HepG2 (cell line): Measurements from ENCODE around the gene TMEM97. TPM values are rescaled to one million over a fixed set of nuclear protein-coding genes. Genes with fewer than 3 reads are reported as not detected.

Experiments
- ATAC-seq: fragments of 200-7000 bp; cut with Tn5 transposase; 3 replicates; pipeline ENCODE4 v1.9.1; 2020; ENCODE audit warnings: mild to moderate bottlenecking, moderate library complexity
- BruUV-seq: library from RNA; stranded (reverse); fragments of 400-500 nt; replicated peaks from 2 replicates; lab custom pipeline; 2021; lab: Mats Ljungman, UMichigan
- CTCF ChIA-PET: fragments of 300-600 bp; formaldehyde crosslinking; extraction: SDS; loops from one replicate; lab custom pipeline; 2021; ENCODE audit warnings: low total read pairs, inconsistent platforms, low intra/inter-chr PET ratio; lab: Yijun Ruan, JAX
- POLR2A ChIA-PET: fragments of 350-600 bp; sonication (Branson Sonifier 250); formaldehyde crosslinking; loops from one replicate; lab custom pipeline; 2020; ENCODE audit warnings: antibody characterized with exemption, inconsistent platforms; lab: Yijun Ruan, JAX
- DNase-seq: peaks from one replicate; pipeline ENCODE4 v3.0.0-alpha.2; 2015; ENCODE audit warnings: low spot score
- FAIRE-seq: peaks from 3 replicates; lab custom pipeline; 2011; peaks lifted over from hg19 to GRCh38; lab: Jason Lieb, UNC
- H2AFZ ChIP-seq: one replicate; pipeline ENCODE4 v1.6.1; 2011; ENCODE audit warnings: low read length, inconsistent platforms
- H3K27ac ChIP-seq: fragments of 300-600 bp; 3 replicates; pipeline ENCODE4 v1.8.0; 2011; ENCODE audit warnings: mixed run types, mild to moderate bottlenecking, mixed read lengths, low read length, inconsistent platforms; ENCODE audit not compliant: insufficient read depth; ENCODE audit errors: extremely low read length
- H3K27me3 ChIP-seq, 2 experiments: fragments of 200-600 bp in 1 of 2; 2 replicates in 1 of 2; 3 replicates in 1 of 2; pipeline versions ENCODE4 v1.6.0 to v1.8.0; 2011; ENCODE audit warnings: low read length in 2 of 2, mild to moderate bottlenecking in 2 of 2, moderate library complexity in 2 of 2, inconsistent platforms in 1 of 2; ENCODE audit not compliant: insufficient read depth in 2 of 2, control insufficient read depth in 1 of 2
- H3K36me3 ChIP-seq, 2 experiments: fragments of 200-600 bp in 1 of 2; replicated peaks in 1 of 2; 2 replicates in 1 of 2; 3 replicates in 1 of 2; pipeline versions ENCODE4 v1.5.1 to v1.8.0; 2011; ENCODE audit warnings: low read length in 2 of 2, inconsistent platforms in 1 of 2; ENCODE audit not compliant: insufficient read depth in 2 of 2, control insufficient read depth in 1 of 2
- H3K4me1 ChIP-seq: 2 replicates; pipeline ENCODE4 v1.5.1; 2012; ENCODE audit warnings: low read length, inconsistent platforms; ENCODE audit not compliant: insufficient read depth
- H3K4me2 ChIP-seq: 2 replicates; pipeline ENCODE4 v1.6.0; 2011; ENCODE audit warnings: low read depth, low read length, inconsistent platforms
- H3K4me3 ChIP-seq, 3 experiments: fragments of 200-600 bp in 1 of 3; sonication (generic), shearing (Covaris generic) in 1 of 3; replicated peaks in 1 of 3; 2 replicates each; pipeline ENCODE4 v1.5.1; 2011 to 2016; ENCODE audit warnings: low read length in 3 of 3, inconsistent platforms in 2 of 3, low read depth in 2 of 3, mild to moderate bottlenecking in 2 of 3, control low read depth in 1 of 3, mixed read lengths in 1 of 3; ENCODE audit not compliant: insufficient read depth in 1 of 3
- H3K79me2 ChIP-seq: one replicate; pipeline ENCODE4 v1.6.1; 2011; ENCODE audit warnings: low read length, inconsistent platforms; ENCODE audit not compliant: insufficient read depth
- H3K9ac ChIP-seq: 2 replicates; pipeline ENCODE4 v1.6.0; 2011; ENCODE audit warnings: mild to moderate bottlenecking, low read depth, low read length, inconsistent platforms; ENCODE audit not compliant: insufficient read depth
- H3K9me3 ChIP-seq: 2 replicates; pipeline ENCODE4 v1.5.1; 2012; ENCODE audit warnings: mild to moderate bottlenecking, low read length
- H4K20me1 ChIP-seq: 2 replicates; pipeline ENCODE4 v1.6.0; 2011; ENCODE audit warnings: inconsistent platforms, mild to moderate bottlenecking, low read length, moderate library complexity; ENCODE audit not compliant: insufficient read depth
- CHCHD3 ChIP-seq: sonication (generic); formaldehyde crosslinking; IDR thresholded peaks from 2 replicates; pipeline ENCODE4 v1.8.0; 2022; ENCODE audit warnings: mild to moderate bottlenecking, missing genetic modification reagents, moderate library complexity
- EED ChIP-seq: sonication (generic); formaldehyde crosslinking; IDR thresholded peaks from 2 replicates; pipeline ENCODE4 v1.5.0; 2020; ENCODE audit warnings: mild to moderate bottlenecking, missing genetic modification reagents
- ETV6 ChIP-seq: sonication (generic); formaldehyde crosslinking; conservative IDR thresholded peaks from 2 replicates; pipeline ENCODE4 v1.4.0; 2020; ENCODE audit warnings: missing genetic modification reagents
- KLF6 ChIP-seq: IDR thresholded peaks from 2 replicates; pipeline ENCODE4 v1.8.0; 2016; ENCODE audit warnings: missing biosample characterization, missing genetic modification reagents
- MAFG ChIP-seq: sonication (generic); formaldehyde crosslinking; IDR thresholded peaks from 2 replicates; pipeline ENCODE4 v1.5.1; 2020; ENCODE audit warnings: mild to moderate bottlenecking, missing genetic modification reagents
- MED1 ChIP-seq: sonication (generic); formaldehyde crosslinking; IDR thresholded peaks from 2 replicates; pipeline ENCODE4 v1.4.0; 2020; ENCODE audit warnings: missing genetic modification reagents
- NFE2L2 ChIP-seq: fragments of 150-350 bp; IDR thresholded peaks from 2 replicates; pipeline ENCODE4 v1.6.1; 2014; ENCODE audit warnings: low read length
- NFIC ChIP-seq: IDR thresholded peaks from 2 replicates; pipeline ENCODE4 v1.6.1; 2012; ENCODE audit warnings: mild to moderate bottlenecking, low read length, inconsistent platforms
- PREB ChIP-seq: sonication (generic); formaldehyde crosslinking; IDR thresholded peaks from 2 replicates; pipeline ENCODE4 v1.4.0; 2020; ENCODE audit warnings: missing genetic modification reagents
- RAD21 ChIP-seq: fragments of 450-650 bp; formaldehyde crosslinking; IDR thresholded peaks from 2 replicates; pipeline ENCODE4 v1.5.0; 2020; ENCODE audit warnings: mild to moderate bottlenecking
- SMC3 ChIP-seq: IDR thresholded peaks from 2 replicates; pipeline ENCODE4 v1.6.1; 2011; ENCODE audit warnings: low read length, improper control_type of control experiment
- ZBTB2 ChIP-seq: sonication (generic); formaldehyde crosslinking; IDR thresholded peaks from 2 replicates; pipeline ENCODE4 v1.8.0; 2022; ENCODE audit warnings: low read depth, missing genetic modification reagents
- ZNF225 ChIP-seq: sonication (generic); formaldehyde crosslinking; IDR thresholded peaks from 2 replicates; pipeline ENCODE4 v1.4.0; 2020; ENCODE audit warnings: mild to moderate bottlenecking, missing genetic modification reagents
- ZNF552 ChIP-seq: sonication (generic); formaldehyde crosslinking; IDR thresholded peaks from 2 replicates; pipeline ENCODE4 v1.9.0; 2022; ENCODE audit warnings: missing genetic modification reagents, mild to moderate bottlenecking, borderline replicate concordance
- ZNF776 ChIP-seq: sonication (generic); formaldehyde crosslinking; IDR thresholded peaks from 2 replicates; pipeline ENCODE4 v1.4.0; 2020; ENCODE audit warnings: mild to moderate bottlenecking, missing genetic modification reagents
- WGBS: methylation state at CpG from one replicate; pipeline ENCODE4 v1.1.6; 2017; ENCODE audit warnings: low lambda C conversion rate; 5-methylcytosine and 5-hydroxymethylcytosine counted together
- in situ Hi-C: cut with HindIII; loops from 2 replicates; pipeline ENCODE4 v1.10.0; 2017; ENCODE audit warnings: low pct_unique_long_range_greater_than_20kb; ENCODE audit not compliant: extremely low pct_ligation_motif_present
- intact Hi-C: fragments of 100-400 bp; cut with micrococcal nuclease; formaldehyde crosslinking; loops from one replicate; pipeline ENCODE4 v1.10.0; 2022; ENCODE audit not compliant: unreplicated experiment
- polyA plus RNA-seq, 8 experiments: library from polyadenylated mRNA; depleted of rRNA in 3 of 8; stranded (reverse) in 7 of 8; unstranded in 1 of 8; fragments of >200 nt; fragmentation: Illumina TruSeq in 4 of 8; extraction: Trizol in 4 of 8; gene quantifications; 2 replicates each; pipeline versions ENCODE4 v1.2.1 to v1.2.3, GENCODE V29; 2011 to 2016; ENCODE audit warnings: low read depth in 4 of 8, missing spikeins in 1 of 8, mixed read lengths in 1 of 8; ENCODE audit not compliant: insufficient read depth in 1 of 8
- total RNA-seq, 5 experiments: library from RNA; depleted of rRNA; stranded (reverse); fragments of >200 nt; fragmentation: Illumina TruSeq; extraction: Trizol; gene quantifications; 2 replicates each; pipeline ENCODE4 v1.2.3, GENCODE V29; 2016; ENCODE audit warnings: low read depth in 1 of 5
- TF ChIP-seq, protein P1 (sequence below): conservative IDR thresholded peaks from 2 replicates; pipeline ENCODE4 v1.6.1; 2018; ENCODE audit warnings: missing genetic modification reagents

TMEM97 gene
- total and polyA plus RNA-seq, 2 of the 13 experiments (the other 11 are each of a cell fraction or from before 2014, with no cell fraction given) = 69.6 to 137 TPM

GRCh38 chr17:28334171-28334570, 15.2 kb downstream of the TMEM97 start:
- DNase-seq (no peak), FAIRE-seq (no peak), ATAC-seq (no peak)
- no peaks in the 10 kb centered on the region; a peak in 1 of 5 replicates for H3K27me3 ChIP-seq
- ChIA-PET POLR2A (interaction anchor here (1.4 to 2.5 kb wide), 6 partner anchors 11 to 293 kb away, joined by 3 to 68 read pairs (median 14); partner anchors contain the start of genes POLDIP2, SLC46A1 and VTN), CTCF (no interaction called here)
- no peaks in the 10 kb centered on the region; the same call in 1 of the 2 replicates for H4K20me1 ChIP-seq
- peak overlapping the region; percentile 56 for H3K27ac ChIP-seq
- peaks cover 55% of the 10 kb centered on the region for H3K79me2 ChIP-seq
- BruUV-seq = no TSS peak
- peak overlapping the region; percentile 80 to 94 (median 93) for H3K4me3 ChIP-seq
- H3K9me3 ChIP-seq = no peaks in the 10 kb centered on the region
- 35% methylated on average over 6 of the region's 6 CpGs for WGBS
- peak overlapping the region; percentile 87 for H3K9ac ChIP-seq
- intact Hi-C loops = no loop called here
- H3K4me2 ChIP-seq = peak overlapping the region; percentile 96
- in situ Hi-C loops = no loop called here
- H3K36me3 ChIP-seq = peaks cover 8 to 16% of the 10 kb centered on the region in 2 experiments
- H2AFZ ChIP-seq = no peak overlapping the region
- H3K4me1 ChIP-seq = peaks cover 46% of the 10 kb centered on the region
- TF ChIP-seq KLF6 (CRISPR knock-in tag) (no peak), ETV6 (CRISPR knock-in tag) (no peak), ZNF552 (no peak)

DNA sequence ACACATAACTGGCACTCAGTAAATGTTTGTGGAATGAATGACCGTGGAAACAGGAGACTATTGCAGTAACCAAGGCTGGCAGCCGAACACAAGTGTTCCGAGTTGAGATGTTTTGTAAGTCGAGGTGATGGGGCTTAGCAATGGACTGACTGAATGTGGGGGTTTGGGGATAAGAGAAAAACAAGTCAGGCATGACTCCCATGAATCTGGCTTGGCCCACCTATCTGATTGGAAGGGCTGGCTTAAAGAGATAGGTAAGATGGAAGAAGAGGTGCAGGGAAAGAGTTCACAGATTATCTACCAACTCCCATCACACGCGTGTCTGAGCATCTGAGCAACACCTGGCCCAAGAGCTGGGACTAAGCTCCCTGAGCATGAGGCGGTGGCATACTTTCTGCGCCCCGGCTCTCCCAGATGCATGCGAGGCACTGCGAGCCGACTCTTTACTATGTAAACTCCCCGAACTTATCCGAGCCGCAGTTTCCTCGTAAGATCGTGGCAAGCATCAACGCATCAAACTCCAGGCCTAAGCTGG, 15.7 kb downstream of the TMEM97 start:
- ChIA-PET POLR2A (interaction anchor here (1.1 to 2.5 kb wide), 12 partner anchors 9 to 617 kb away, joined by 3 to 68 read pairs (median 10); partner anchors contain the start of genes PHF12, POLDIP2, SLC46A1 and TMEM97), CTCF (no interaction called here)
- TSS peak; percentile 50 for BruUV-seq
- H3K27ac ChIP-seq = peak overlapping the region; percentile 56
- no peaks in the 10 kb centered on the region; a peak in 1 of 5 replicates for H3K27me3 ChIP-seq
- in situ Hi-C loops (no loop called here), intact Hi-C loops (loop anchor here (1.0 kb wide), 1 partner anchor 36 kb away; the partner anchor contains the start of gene VTN)
- no peak overlapping the region for H2AFZ ChIP-seq
- ATAC-seq = peak; percentile 1
- H3K4me1 ChIP-seq = peaks cover 46% of the 10 kb centered on the region
- H3K9me3 ChIP-seq = no peaks in the 10 kb centered on the region
- H3K4me3 ChIP-seq = peak overlapping the region; percentile 80 to 94 (median 93)
- peak overlapping the region; percentile 96 for H3K4me2 ChIP-seq
- peaks cover 8 to 13% of the 10 kb centered on the region in 2 experiments; a peak in 4 of 5 replicates for H3K36me3 ChIP-seq
- H3K79me2 ChIP-seq = peaks cover 55% of the 10 kb centered on the region
- DNase-seq = no peak
- no peak for FAIRE-seq
- H4K20me1 ChIP-seq = no peaks in the 10 kb centered on the region; the same call in 1 of the 2 replicates
- 3% methylated on average over 4 of the region's 18 CpGs for whole genome bisulfite sequencing
- H3K9ac ChIP-seq = peak overlapping the region; percentile 87
- TF ChIP-seq ZBTB2 (CRISPR knock-in tag) (no peak), ZNF776 (0 out of 2 replicates have a peak, but pooled peaks have one; percentile 61), MAFG (CRISPR knock-in tag) (no peak), NFE2L2 (no peak), SMC3 (no peak), NFIC (no peak), EED (CRISPR knock-in tag) (no peak), RAD21 (CRISPR knock-in tag) (no peak), MED1 (no peak), PREB (CRISPR knock-in tag) (no peak), ZNF225 (CRISPR knock-in tag) (0 out of 2 replicates have a peak, but pooled peaks have one; percentile 5), CHCHD3 (CRISPR knock-in tag) (no peak)
- TF ChIP-seq, protein P1, sequence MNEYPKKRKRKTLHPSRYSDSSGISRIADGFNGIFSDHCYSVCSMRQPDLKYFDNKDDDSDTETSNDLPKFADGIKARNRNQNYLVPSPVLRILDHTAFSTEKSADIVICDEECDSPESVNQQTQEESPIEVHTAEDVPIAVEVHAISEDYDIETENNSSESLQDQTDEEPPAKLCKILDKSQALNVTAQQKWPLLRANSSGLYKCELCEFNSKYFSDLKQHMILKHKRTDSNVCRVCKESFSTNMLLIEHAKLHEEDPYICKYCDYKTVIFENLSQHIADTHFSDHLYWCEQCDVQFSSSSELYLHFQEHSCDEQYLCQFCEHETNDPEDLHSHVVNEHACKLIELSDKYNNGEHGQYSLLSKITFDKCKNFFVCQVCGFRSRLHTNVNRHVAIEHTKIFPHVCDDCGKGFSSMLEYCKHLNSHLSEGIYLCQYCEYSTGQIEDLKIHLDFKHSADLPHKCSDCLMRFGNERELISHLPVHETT (CRISPR knock-in tag) = no peak
